ENCODE measurements around the gene FAM114A1. TPM values are rescaled to one million over a fixed set of nuclear protein-coding genes. Genes with fewer than 3 reads are reported as not detected.

Gene FAM114A1
- total and polyA plus RNA-seq, 2 experiments from 2014 or later = 13.0 to 14.5 TPM

GRCh38 chr4:38876636-38877035 is 9.0 kb downstream of the FAM114A1 start:
- no peak overlapping the region for H3K4me3 Mint-ChIP-seq

GRCh38 chr4:38884254-38884653 is 16.6 kb downstream of the FAM114A1 start:
- Mint-ChIP-seq H3K36me3 (ENCODE audit: low read depth) (no peaks in the 10 kb centered on the region), H3K4me3 (no peak overlapping the region), H3K9me3 (no peaks in the 10 kb centered on the region), H3K4me1 (peaks cover 26% of the 10 kb centered on the region), H3K27ac (no peak overlapping the region), H3K27me3 (ENCODE audit: insufficient read depth, low read depth, poor library complexity) (no peaks in the 10 kb centered on the region)
- ATAC-seq (no peak), DNase-seq (ENCODE audit: low spot score) (no peak)
- Histone ChIP-seq H3K27ac (ENCODE audit: low read depth) (no peak overlapping the region), H3K4me3 (no peak overlapping the region), H2AFZ (no peak overlapping the region), H3K36me3 (ENCODE audit: insufficient read depth) (no peaks in the 10 kb centered on the region), H3K79me2 (replicated peaks; ENCODE audit: insufficient read depth) (no peaks in the 10 kb centered on the region), H3K4me2 (no peak overlapping the region), H3K4me1 (ENCODE audit: insufficient read depth) (peaks cover 28% of the 10 kb centered on the region), H3K9me2 (ENCODE audit: insufficient read depth) (peaks cover 8% of the 10 kb centered on the region; the same call in 1 of the 2 replicates), H4K20me1 (replicated peaks; ENCODE audit: insufficient read depth) (no peaks in the 10 kb centered on the region), H3F3A (replicated peaks; ENCODE audit: low read depth) (no peaks in the 10 kb centered on the region), H3K27me3 (ENCODE audit: insufficient read depth) (no peaks in the 10 kb centered on the region)
- TF ChIP-seq POLR2AphosphoS5 (IDR thresholded peaks at IDR 0.05; ENCODE audit: low read depth) = no peak
- TF ChIP-seq STAT1 (IDR thresholded peaks at IDR 0.05; ENCODE audit: unreplicated experiment) = no peak
- no peak for TF ChIP-seq REST (IDR thresholded peaks at IDR 0.05; ENCODE audit: unreplicated experiment)
- TF ChIP-seq CREB1 (CRISPR knock-in tag; IDR thresholded peaks at IDR 0.05; ENCODE audit: low read depth) = no peak
- TF ChIP-seq NANOG (IDR thresholded peaks at IDR 0.05; ENCODE audit: borderline replicate concordance) = no peak
- TF ChIP-seq JUNB (IDR thresholded peaks at IDR 0.05; ENCODE audit: unreplicated experiment) = no peak
- no peak for TF ChIP-seq ZNF331 (CRISPR knock-in tag; IDR thresholded peaks at IDR 0.05; ENCODE audit: low read depth)
- no peak for TF ChIP-seq ZNF462 (CRISPR knock-in tag; IDR thresholded peaks at IDR 0.05)
- TF ChIP-seq EZH2phosphoT487 (IDR thresholded peaks at IDR 0.05; ENCODE audit: unreplicated experiment) = no peak
- no peak for TF ChIP-seq ETS1 (IDR thresholded peaks at IDR 0.05)
- no peak for TF ChIP-seq EZH2 (IDR thresholded peaks at IDR 0.05; ENCODE audit: low read depth, unreplicated experiment)
- TF ChIP-seq ZNF114 (CRISPR knock-in tag; IDR thresholded peaks at IDR 0.05) = no peak

More at GRCh38 chr4:38876636-38877035, 9.0 kb downstream of the FAM114A1 start:
- Histone ChIP-seq H3K27me3 (ENCODE audit: insufficient read depth) (no peaks in the 10 kb centered on the region), H3K36me3 (ENCODE audit: insufficient read depth) (no peaks in the 10 kb centered on the region), H3K79me2 (replicated peaks; ENCODE audit: insufficient read depth) (no peaks in the 10 kb centered on the region), H3K4me2 (no peak overlapping the region), H3K9me2 (ENCODE audit: insufficient read depth) (no peaks in the 10 kb centered on the region; the same call in 1 of the 2 replicates), H3K4me3 (no peak overlapping the region), H3K4me1 (ENCODE audit: insufficient read depth) (no peaks in the 10 kb centered on the region), H2AFZ (no peak overlapping the region), H3K27ac (ENCODE audit: low read depth) (no peak overlapping the region), H4K20me1 (replicated peaks; ENCODE audit: insufficient read depth) (no peaks in the 10 kb centered on the region), H3F3A (replicated peaks; ENCODE audit: low read depth) (no peaks in the 10 kb centered on the region)
- ATAC-seq (no peak), DNase-seq (ENCODE audit: low spot score) (no peak)
- no peaks in the 10 kb centered on the region for H3K36me3 Mint-ChIP-seq (ENCODE audit: low read depth)
- H3K4me1 Mint-ChIP-seq = peaks cover 5% of the 10 kb centered on the region
- TF ChIP-seq STAT1 (IDR thresholded peaks at IDR 0.05; ENCODE audit: unreplicated experiment) = no peak
- no peak overlapping the region for H3K27ac Mint-ChIP-seq
- no peaks in the 10 kb centered on the region; the same call in 2 of the 3 replicates for H3K9me3 Mint-ChIP-seq
- H3K27me3 Mint-ChIP-seq (ENCODE audit: insufficient read depth, low read depth, poor library complexity) = no peaks in the 10 kb centered on the region

All from GM23338 (cell line).